GM12878 (cell line): Measurements from ENCODE around the gene SSBP3. TPM values are rescaled to one million over a fixed set of nuclear protein-coding genes. Genes with fewer than 3 reads are reported as not detected.

Source experiments
- ATAC-seq: fragments of 200-7000 bp; cut with Tn5 transposase; 3 replicates; pipeline ENCODE4 v1.9.1; 2020; ENCODE audit warnings: mild to moderate bottlenecking, moderate library complexity
- BruUV-seq: library from RNA; stranded (reverse); fragments of 400-500 nt; replicated peaks from 2 replicates; lab custom pipeline; 2021; lab: Mats Ljungman, UMichigan
- CTCF ChIA-PET: fragments of 300-600 bp; sonication (Branson Sonifier 250); formaldehyde crosslinking; extraction: SDS; loops from one replicate; lab custom pipeline; 2021; ENCODE audit warnings: inconsistent platforms; lab: Yijun Ruan, JAX
- POLR2A ChIA-PET: fragments of 350-600 bp; formaldehyde crosslinking; extraction: SDS; loops from one replicate; lab custom pipeline; 2021; ENCODE audit warnings: inconsistent platforms; lab: Charles Lee
- RAD21 ChIA-PET: fragments of 300-600 bp; sonication (Branson Sonifier 250); formaldehyde crosslinking; loops from one replicate; lab custom pipeline; 2023; ENCODE audit warnings: antibody characterized with exemption; ENCODE audit not compliant: unreplicated experiment; lab: Charles Lee
- SMC1A ChIA-PET: fragments of 300-600 bp; sonication (Branson Sonifier 250); formaldehyde crosslinking; loops from one replicate; lab custom pipeline; 2023; ENCODE audit not compliant: unreplicated experiment, uncharacterized antibody; lab: Charles Lee
- DNase-seq: peaks from one replicate; pipeline ENCODE4 v3.0.0-alpha.2; 2011; ENCODE audit warnings: low read depth, low spot score
- FAIRE-seq: peaks from 3 replicates; lab custom pipeline; 2011; peaks lifted over from hg19 to GRCh38; lab: Jason Lieb, UNC
- H2AFZ ChIP-seq: 2 replicates; pipeline ENCODE4 v1.6.0; 2011; ENCODE audit warnings: low read depth, low read length, control low read depth; ENCODE audit not compliant: control insufficient read depth
- H3K27ac ChIP-seq: 2 replicates; pipeline ENCODE4 v1.5.1; 2011; ENCODE audit warnings: control low read depth; ENCODE audit not compliant: control insufficient read depth, insufficient read depth
- H3K27me3 ChIP-seq, 2 experiments: replicated peaks in 1 of 2; 2 replicates each; pipeline versions ENCODE4 v1.6.0 to v1.6.1; 2011; ENCODE audit warnings: low read length in 1 of 2; ENCODE audit not compliant: control insufficient read depth in 2 of 2, insufficient read depth in 2 of 2
- H3K36me3 ChIP-seq, 2 experiments: 2 replicates each; pipeline ENCODE4 v1.5.1; 2011; ENCODE audit warnings: low read length in 1 of 2; ENCODE audit not compliant: control insufficient read depth in 2 of 2, insufficient read depth in 2 of 2
- H3K4me1 ChIP-seq: 2 replicates; pipeline ENCODE4 v1.6.1; 2011; ENCODE audit warnings: mild to moderate bottlenecking, low read length, moderate library complexity, mixed read lengths; ENCODE audit not compliant: control insufficient read depth, insufficient read depth
- H3K4me2 ChIP-seq: 2 replicates; pipeline ENCODE4 v1.6.0; 2011; ENCODE audit warnings: control low read depth; ENCODE audit not compliant: control insufficient read depth, insufficient read depth
- H3K4me3 ChIP-seq: fragments of 200-600 bp; sonication (generic); 2 replicates; pipeline ENCODE4 v1.5.1; 2016
- H3K79me2 ChIP-seq: 2 replicates; pipeline ENCODE4 v1.6.0; 2011; ENCODE audit warnings: low read length; ENCODE audit not compliant: control insufficient read depth, insufficient read depth
- H3K9ac ChIP-seq: 2 replicates; pipeline ENCODE4 v1.8.0; 2011; ENCODE audit warnings: low read length, control low read depth, mixed read lengths; ENCODE audit not compliant: control insufficient read depth, insufficient read depth
- H3K9me3 ChIP-seq: replicated peaks from 3 replicates; pipeline ENCODE4 v1.5.1; 2011; ENCODE audit warnings: mild to moderate bottlenecking, low read length; ENCODE audit not compliant: control insufficient read depth, insufficient read depth
- H4K20me1 ChIP-seq: 2 replicates; pipeline ENCODE4 v1.6.0; 2011; ENCODE audit not compliant: control insufficient read depth, insufficient read depth
- DPF2 ChIP-seq: fragments of 450-650 bp; IDR thresholded peaks from 2 replicates; pipeline ENCODE4 v1.6.1; 2017; ENCODE audit warnings: mild to moderate bottlenecking
- E2F4 ChIP-seq: IDR thresholded peaks from 2 replicates; pipeline ENCODE4 v1.6.1; 2012; ENCODE audit warnings: low read depth, low read length, improper control_type of control experiment
- E2F8 ChIP-seq: fragments of 450-650 bp; IDR thresholded peaks from 2 replicates; pipeline ENCODE4 v1.6.1; 2018; ENCODE audit warnings: mild to moderate bottlenecking, low read depth, moderate library complexity; ENCODE audit not compliant: partially characterized antibody
- PML ChIP-seq: IDR thresholded peaks from 2 replicates; pipeline ENCODE4 v1.6.1; 2012; ENCODE audit warnings: low read length, inconsistent platforms
- POU2F2 ChIP-seq: IDR thresholded peaks from 3 replicates; pipeline ENCODE4 v1.6.1; 2011; ENCODE audit warnings: low read depth, mild to moderate bottlenecking, low read length, borderline replicate concordance
- RUNX3 ChIP-seq: IDR thresholded peaks from 2 replicates; pipeline ENCODE4 v1.6.1; 2012; ENCODE audit warnings: low read length, inconsistent platforms
- SPI1 ChIP-seq: IDR thresholded peaks from 2 replicates; pipeline ENCODE4 v1.6.1; 2011; ENCODE audit warnings: low read depth, mild to moderate bottlenecking, low read length, moderate library complexity, borderline replicate concordance; ENCODE audit not compliant: insufficient read depth
- TBL1XR1 ChIP-seq: IDR thresholded peaks from 2 replicates; pipeline ENCODE4 v1.6.1; 2012; ENCODE audit warnings: low read depth, low read length, improper control_type of control experiment
- WRNIP1 ChIP-seq: IDR thresholded peaks from 2 replicates; pipeline ENCODE4 v1.6.1; 2011; ENCODE audit warnings: low read depth, low read length, improper control_type of control experiment, borderline replicate concordance
- ZBTB33 ChIP-seq: fragments of 450-650 bp; IDR thresholded peaks from 2 replicates; pipeline ENCODE4 v1.6.1; 2017; ENCODE audit warnings: mild to moderate bottlenecking
- WGBS: methylation state at CpG from one replicate; pipeline ENCODE4 v1.1.6; 2016; ENCODE audit warnings: low lambda C conversion rate; ENCODE audit not compliant: insufficient replicate concordance, insufficient coverage; ENCODE audit errors: missing lambda C conversion rate; 5-methylcytosine and 5-hydroxymethylcytosine counted together
- in situ Hi-C: fragments of 300-500 bp; cut with MboI; formaldehyde crosslinking; loops from 9 replicates; pipeline ENCODE4 v1.14.3; 2018; ENCODE audit warnings: mixed read lengths
- intact Hi-C: fragments of 100-400 bp; cut with micrococcal nuclease; formaldehyde crosslinking; loops from one replicate; pipeline ENCODE4 v1.14.2; 2022; ENCODE audit not compliant: unreplicated experiment
- polyA plus RNA-seq, 11 experiments: library from polyadenylated mRNA; depleted of rRNA in 4 of 11; unstranded in 6 of 11; stranded (reverse) in 5 of 11; fragments of >200 nt; fragmentation: Nextera tagmentation in 4 of 11; fragmentation: Illumina TruSeq in 1 of 11; extraction: Ambion mirVana in 4 of 11; extraction: Trizol in 1 of 11; gene quantifications; 1 replicate in 1 of 11; 2 replicates in 10 of 11; pipeline versions ENCODE4 v1.2.1 to v1.2.3, GENCODE V29; 2011 to 2016; ENCODE audit warnings: inconsistent platforms in 2 of 11, missing spikeins in 2 of 11, low read depth in 1 of 11
- total RNA-seq, 4 experiments: library from RNA; depleted of rRNA in 3 of 4; stranded (reverse); fragments of >200 nt in 3 of 4; fragmentation: Illumina TruSeq in 1 of 4; extraction: Trizol in 1 of 4; gene quantifications; 2 replicates each; pipeline versions ENCODE4 v1.2.1 to v1.2.3, GENCODE V29; 2013 to 2021

SSBP3 gene
- total and polyA plus RNA-seq, 10 of the 15 experiments (the other 5 are each of a cell fraction or from before 2014, with no cell fraction given), result 4.1 to 51.7 (median 17.1) TPM

- TF ChIP-seq E2F4, result no peak
- TF ChIP-seq POU2F2, result no peak
- no peak for TF ChIP-seq TBL1XR1
- TF ChIP-seq E2F8, result no peak
These were observed 107.7 kb downstream of the SSBP3 start (continued) for GRCh38 chr1:54298284-54299033.

- no peak overlapping the region for H3K4me3 ChIP-seq
- FAIRE-seq (no peak), ATAC-seq (no peak), DNase-seq (no peak)
- H2AFZ ChIP-seq, result no peak overlapping the region
- RAD21 ChIA-PET, result no interaction called here
- SMC1A ChIA-PET, result interaction anchor here (0.9 kb wide), 1 partner anchor 9 kb away, joined by 3 read pairs; no protein-coding TSS in a partner anchor
- CTCF ChIA-PET, result no interaction called here
- 83% methylated on average over 6 of the region's 6 CpGs for WGBS
- intact Hi-C loops (no loop called here), in situ Hi-C loops (no loop called here)
- H3K27me3 ChIP-seq, result no peaks in the 10 kb centered on the region
- peaks cover 2% of the 10 kb centered on the region; the same call in 1 of the 2 replicates for H3K79me2 ChIP-seq
- POLR2A ChIA-PET, result no interaction called here
- H3K9me3 ChIP-seq, result no peaks in the 10 kb centered on the region
- BruUV-seq, result no TSS peak
- no peaks in the 10 kb centered on the region for H3K4me1 ChIP-seq
- H3K4me2 ChIP-seq, result no peak overlapping the region
- H3K9ac ChIP-seq, result no peak overlapping the region
- peaks cover 2% of the 10 kb centered on the region; the same call in 1 of the 2 replicates for H4K20me1 ChIP-seq
- H3K27ac ChIP-seq, result no peak overlapping the region
- no peaks in the 10 kb centered on the region; a peak in 1 of 4 replicates for H3K36me3 ChIP-seq
- TF ChIP-seq ZBTB33 (no peak), SPI1 (no peak), RUNX3 (no peak), PML (no peak), DPF2 (no peak), WRNIP1 (no peak)
These were observed 108.5 kb downstream of the SSBP3 start for GRCh38 chr1:54297596-54298283.
